Measurements from ENCODE around the gene AKAP12. TPM values are rescaled to one million over a fixed set of nuclear protein-coding genes. Genes with fewer than 3 reads are reported as not detected.

Gene AKAP12
- total RNA-seq, 2 experiments from 2014 or later: 1.8 to 2.3 TPM

DNA sequence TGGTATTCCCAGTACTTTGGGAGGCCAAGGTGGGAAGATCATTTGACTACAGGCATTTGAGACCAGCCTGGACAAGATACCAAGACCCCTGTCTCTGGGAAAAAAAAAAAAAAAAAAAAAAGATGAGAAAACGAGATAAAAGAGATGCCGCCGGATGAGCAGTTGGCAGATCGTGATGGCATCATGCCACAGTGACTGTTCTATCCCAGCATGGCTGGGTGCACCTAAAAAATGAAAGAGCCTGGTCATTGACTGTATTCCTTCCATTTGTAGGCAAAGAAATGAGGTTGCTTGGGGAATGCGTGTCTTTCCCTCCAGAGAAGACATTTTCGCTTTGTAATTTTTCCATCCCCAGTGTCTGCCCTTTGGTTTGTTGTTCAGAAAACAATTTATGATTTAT is 12.9 kb downstream of the AKAP12 start:
- no peak overlapping the region for H3K4me3 Mint-ChIP-seq
- no peaks in the 10 kb centered on the region for H3K4me1 Mint-ChIP-seq
- no peaks in the 10 kb centered on the region for H3K9me3 Mint-ChIP-seq
- no peak overlapping the region for H3K27ac Mint-ChIP-seq
- no peaks in the 10 kb centered on the region for H3K36me3 Mint-ChIP-seq
- peaks cover 21% of the 10 kb centered on the region for H3K27me3 Mint-ChIP-seq
- DNase-seq: no peak

DNA sequence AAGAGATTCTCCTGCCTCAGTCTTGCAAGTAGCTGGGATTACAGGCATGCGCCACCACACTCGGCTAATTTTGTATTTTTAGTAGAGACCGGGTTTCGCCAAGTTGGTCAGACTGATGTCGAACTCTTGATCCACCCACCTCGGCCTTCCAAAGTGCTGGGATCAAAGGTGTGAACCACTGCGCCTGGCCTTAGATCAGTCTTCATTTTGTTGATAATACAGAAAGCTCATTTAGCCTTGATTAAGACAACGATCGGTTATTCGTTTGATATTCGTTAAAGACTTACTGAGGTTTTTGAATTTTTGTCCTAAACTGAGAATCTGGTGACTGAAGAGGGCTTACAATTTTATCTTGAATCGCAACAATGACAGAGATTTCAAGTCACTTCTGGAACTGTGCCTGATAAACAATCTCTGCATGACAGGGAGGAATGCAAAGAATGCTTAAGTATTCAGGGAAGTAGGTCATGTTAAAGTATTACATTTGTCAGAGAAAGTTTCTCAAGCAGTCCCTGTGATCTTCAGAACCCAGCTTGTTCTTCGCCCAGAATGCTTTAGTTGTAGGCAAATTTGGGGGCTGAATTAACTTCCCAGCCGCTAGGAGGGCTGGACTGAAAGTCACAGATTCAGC is 14.8 kb downstream of the AKAP12 start:
- Mint-ChIP-seq H3K4me3 (no peak overlapping the region), H3K9me3 (no peaks in the 10 kb centered on the region), H3K27ac (no peak overlapping the region), H3K36me3 (no peaks in the 10 kb centered on the region), H3K27me3 (peaks cover 16% of the 10 kb centered on the region), H3K4me1 (no peaks in the 10 kb centered on the region)
- DNase-seq: no peak

DNA sequence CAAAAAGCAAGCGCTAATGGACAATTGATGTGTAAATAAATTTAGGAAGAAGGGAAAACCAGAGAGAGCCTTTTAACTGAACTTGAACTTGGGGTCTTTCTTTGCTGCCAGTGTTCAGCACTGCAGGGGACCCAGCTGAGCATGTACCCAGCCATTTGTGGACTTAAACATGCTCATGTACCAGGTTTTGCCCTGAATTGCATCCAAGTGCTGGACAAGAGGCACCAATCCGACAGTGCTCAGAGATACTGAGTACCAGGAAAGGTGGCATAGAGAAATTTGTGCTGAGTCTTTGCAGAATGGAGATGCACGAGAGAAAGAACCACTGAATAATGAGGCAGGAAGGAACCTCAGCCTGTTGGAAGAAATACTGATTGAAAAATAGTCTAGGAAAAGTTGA is 16.0 kb downstream of the AKAP12 start:
- Mint-ChIP-seq H3K9me3 (no peaks in the 10 kb centered on the region), H3K4me1 (no peaks in the 10 kb centered on the region), H3K36me3 (no peaks in the 10 kb centered on the region), H3K4me3 (no peak overlapping the region), H3K27me3 (peaks cover 16% of the 10 kb centered on the region), H3K27ac (no peak overlapping the region)
- no peak for DNase-seq

DNA sequence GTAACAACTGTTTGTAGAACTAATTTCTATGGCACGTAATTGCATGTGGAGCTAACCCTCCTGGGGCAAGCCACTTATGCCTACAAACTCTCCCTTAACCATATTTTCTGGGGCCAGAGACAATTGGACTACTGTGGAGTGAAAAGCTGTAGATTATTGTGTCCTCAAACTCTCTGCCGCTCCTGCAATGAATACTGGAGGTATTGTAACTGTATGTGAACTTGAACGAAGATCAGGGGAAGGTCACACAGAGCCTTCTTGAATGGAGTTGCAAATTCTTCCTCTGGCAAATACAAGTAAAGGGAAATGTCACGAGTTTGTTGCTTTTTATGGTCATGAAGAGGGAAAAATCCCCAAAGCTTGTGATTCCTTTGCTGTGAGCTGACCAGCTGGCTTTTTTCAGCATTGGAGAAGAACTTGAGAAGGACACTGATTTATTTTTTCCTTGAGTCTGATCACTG is 18.2 kb downstream of the AKAP12 start:
- no peaks in the 10 kb centered on the region for H3K9me3 Mint-ChIP-seq
- no peak for DNase-seq
- no peaks in the 10 kb centered on the region for H3K4me1 Mint-ChIP-seq
- H3K4me3 Mint-ChIP-seq: no peak overlapping the region
- H3K27me3 Mint-ChIP-seq: peaks cover 11% of the 10 kb centered on the region
- no peaks in the 10 kb centered on the region for H3K36me3 Mint-ChIP-seq
- no peak overlapping the region for H3K27ac Mint-ChIP-seq

DNA sequence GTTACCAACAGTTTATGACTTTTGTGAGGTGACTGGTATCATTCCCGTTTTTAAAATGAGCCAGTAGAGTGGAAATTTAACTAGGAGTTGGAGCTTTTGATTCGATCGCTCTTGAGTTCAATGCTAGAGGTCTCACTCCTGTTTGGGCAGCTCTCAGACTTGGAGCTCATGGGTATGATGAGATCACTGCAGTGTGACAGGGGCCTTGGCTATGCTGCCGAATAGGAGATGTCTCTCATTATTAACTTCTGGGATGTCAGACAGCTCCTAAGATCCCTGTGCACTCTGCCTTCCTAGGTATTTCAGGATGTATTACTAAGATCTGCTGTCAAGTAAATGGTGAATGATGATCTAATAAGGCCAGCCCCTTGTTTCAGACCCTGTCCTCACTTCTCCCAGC is 20.4 kb downstream of the AKAP12 start:
- no peak overlapping the region for H3K4me3 Mint-ChIP-seq
- no peak for DNase-seq
- H3K9me3 Mint-ChIP-seq: no peaks in the 10 kb centered on the region
- no peaks in the 10 kb centered on the region for H3K4me1 Mint-ChIP-seq
- H3K36me3 Mint-ChIP-seq: no peaks in the 10 kb centered on the region
- peaks cover 4% of the 10 kb centered on the region for H3K27me3 Mint-ChIP-seq
- H3K27ac Mint-ChIP-seq: no peak overlapping the region

DNA sequence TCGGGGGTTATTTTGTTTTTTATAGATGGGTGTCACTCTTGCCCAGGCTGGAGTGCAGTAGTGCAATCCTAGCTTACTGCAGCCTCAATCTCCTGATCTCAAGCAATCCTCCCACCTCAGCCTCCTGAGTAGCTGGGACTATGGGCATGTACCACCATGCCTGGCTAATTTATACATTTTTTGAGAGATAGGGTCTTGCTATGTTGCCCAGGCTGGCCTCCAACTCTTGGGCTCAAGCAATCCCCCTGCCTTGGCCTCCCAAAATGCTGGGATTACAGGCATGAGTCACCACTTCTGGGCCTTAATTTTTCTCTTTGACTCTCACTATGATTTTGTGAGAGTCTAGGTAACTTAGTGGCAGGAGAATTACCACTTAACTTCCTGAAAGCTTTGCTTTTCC is 23.3 kb downstream of the AKAP12 start:
- H3K27me3 Mint-ChIP-seq: peaks cover 10% of the 10 kb centered on the region
- H3K36me3 Mint-ChIP-seq: no peaks in the 10 kb centered on the region
- H3K4me3 Mint-ChIP-seq: no peak overlapping the region
- no peak for DNase-seq
- H3K27ac Mint-ChIP-seq: no peak overlapping the region
- no peaks in the 10 kb centered on the region for H3K9me3 Mint-ChIP-seq
- H3K4me1 Mint-ChIP-seq: no peaks in the 10 kb centered on the region

DNA sequence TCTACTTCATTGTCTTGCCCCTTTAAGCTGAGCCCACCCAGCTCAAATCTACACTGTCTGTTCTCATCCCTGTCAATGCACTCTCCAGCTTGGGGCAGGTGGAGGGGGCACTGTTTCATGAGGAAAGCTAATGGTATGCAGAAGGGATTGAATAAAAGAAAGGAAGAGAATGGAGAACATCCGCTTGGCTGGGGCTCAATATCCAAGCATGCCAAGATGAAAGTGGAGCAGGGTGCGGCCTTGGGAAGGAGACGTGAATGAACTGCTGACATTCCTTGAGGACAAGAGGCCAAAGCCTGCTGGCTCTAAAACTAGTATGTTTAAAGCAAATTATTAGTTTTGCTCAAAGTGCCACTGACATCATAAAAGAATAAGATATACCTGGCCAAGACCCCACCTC is 24.2 kb downstream of the AKAP12 start:
- no peaks in the 10 kb centered on the region for H3K9me3 Mint-ChIP-seq
- DNase-seq: no peak
- no peak overlapping the region for H3K27ac Mint-ChIP-seq
- H3K4me1 Mint-ChIP-seq: no peaks in the 10 kb centered on the region
- no peaks in the 10 kb centered on the region for H3K36me3 Mint-ChIP-seq
- no peak overlapping the region for H3K4me3 Mint-ChIP-seq
- H3K27me3 Mint-ChIP-seq: peaks cover 10% of the 10 kb centered on the region

DNA sequence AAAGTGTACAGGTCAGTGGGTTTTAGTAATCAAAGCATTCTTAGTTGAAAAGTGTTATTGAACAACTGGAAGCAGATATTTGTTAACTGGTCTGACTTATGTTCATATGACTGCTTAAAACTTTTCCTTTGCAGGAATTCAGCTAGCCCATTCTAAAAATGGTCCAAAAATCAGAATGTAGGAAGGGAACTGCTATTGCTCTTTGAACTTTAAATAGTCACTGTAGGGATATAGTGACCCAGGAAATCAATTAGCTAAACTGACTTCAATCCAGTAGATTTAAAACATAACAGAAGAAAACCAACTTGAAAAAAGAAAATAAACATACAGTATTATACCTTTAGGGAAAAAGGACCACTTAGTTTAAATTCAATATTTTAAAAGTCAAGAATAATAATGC is 25.5 kb downstream of the AKAP12 start:
- H3K4me1 Mint-ChIP-seq: no peaks in the 10 kb centered on the region
- no peak for DNase-seq
- H3K9me3 Mint-ChIP-seq: no peaks in the 10 kb centered on the region
- H3K27me3 Mint-ChIP-seq: peaks cover 10% of the 10 kb centered on the region
- no peaks in the 10 kb centered on the region for H3K36me3 Mint-ChIP-seq
- H3K27ac Mint-ChIP-seq: no peak overlapping the region
- no peak overlapping the region for H3K4me3 Mint-ChIP-seq

DNA sequence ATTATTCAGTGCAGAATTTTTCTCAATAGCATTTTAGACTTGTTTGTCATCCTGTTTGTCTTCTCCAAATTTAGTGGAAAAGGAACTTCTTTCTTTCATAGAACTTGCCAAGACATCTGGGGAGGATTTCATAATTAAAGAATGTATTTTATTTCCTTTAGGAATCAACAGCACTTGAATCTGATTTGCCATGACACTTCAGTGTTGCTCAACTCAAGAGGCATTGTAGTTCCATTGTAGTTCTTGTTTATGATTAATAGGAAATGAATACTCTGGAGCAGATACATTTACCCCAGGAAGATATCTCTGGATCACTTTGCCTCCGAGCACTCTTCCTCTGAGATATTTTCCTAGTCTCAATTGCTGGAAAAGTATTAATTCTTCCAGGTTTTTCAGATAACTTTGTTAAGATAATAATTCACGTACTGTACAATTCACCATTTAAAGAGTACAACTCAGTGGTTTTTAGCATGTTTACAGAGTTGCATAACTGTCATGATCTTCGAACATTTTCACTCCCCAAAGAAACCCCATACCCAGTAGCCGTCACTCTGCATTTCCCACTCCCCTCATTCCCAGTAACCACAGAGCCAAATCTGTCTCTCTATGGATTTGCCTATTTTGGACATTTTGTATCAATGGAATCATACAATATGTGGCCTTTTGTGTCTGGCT is 29.7 kb downstream of the AKAP12 start:
- peaks cover 15% of the 10 kb centered on the region for H3K27me3 Mint-ChIP-seq
- no peak overlapping the region for H3K27ac Mint-ChIP-seq
- no peaks in the 10 kb centered on the region for H3K36me3 Mint-ChIP-seq
- H3K4me1 Mint-ChIP-seq: no peaks in the 10 kb centered on the region
- no peak for DNase-seq
- H3K4me3 Mint-ChIP-seq: no peak overlapping the region
- H3K9me3 Mint-ChIP-seq: no peaks in the 10 kb centered on the region

DNA sequence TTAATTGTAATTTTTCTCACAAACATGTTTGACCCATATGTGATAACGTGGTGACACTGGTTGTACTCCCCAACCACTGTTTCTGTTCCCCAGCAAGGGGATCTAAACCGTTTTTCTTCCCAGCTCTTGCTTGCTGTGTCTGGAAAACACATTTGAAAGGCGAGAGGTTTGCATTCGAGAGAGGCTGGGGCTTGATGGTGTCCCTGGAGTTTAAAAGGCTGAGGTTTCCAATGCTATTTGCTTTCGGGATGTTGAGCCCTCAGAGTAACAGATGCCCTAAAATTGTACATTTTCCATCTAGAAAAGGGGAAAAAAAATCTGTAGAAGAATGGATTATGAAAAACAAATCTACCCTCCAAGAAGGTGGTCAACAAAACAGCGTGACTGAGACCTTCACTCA is 35.4 kb downstream of the AKAP12 start:
- no peak overlapping the region for H3K27ac Mint-ChIP-seq
- H3K27me3 Mint-ChIP-seq: peaks cover 19% of the 10 kb centered on the region
- no peaks in the 10 kb centered on the region for H3K9me3 Mint-ChIP-seq
- no peaks in the 10 kb centered on the region for H3K36me3 Mint-ChIP-seq
- H3K4me1 Mint-ChIP-seq: no peaks in the 10 kb centered on the region
- no peak overlapping the region for H3K4me3 Mint-ChIP-seq
- DNase-seq: no peak

DNA sequence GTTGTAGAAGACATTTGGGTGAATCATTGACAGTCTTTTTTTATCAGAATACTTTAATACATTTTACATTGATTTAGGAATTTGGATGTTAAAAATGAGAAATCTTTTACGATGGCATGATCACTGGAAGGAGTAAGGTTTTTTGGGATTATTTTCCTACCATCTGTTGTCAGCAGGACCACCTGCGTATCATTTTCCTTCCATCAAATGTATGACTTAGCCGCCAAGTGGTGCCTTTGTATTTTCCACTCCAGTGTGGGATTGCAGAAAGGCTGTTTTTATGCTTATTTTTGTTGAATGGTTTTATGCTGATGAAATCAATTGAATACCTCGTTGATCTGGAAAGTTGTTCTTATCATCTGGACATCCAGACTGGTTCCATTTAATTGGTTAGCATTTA is 35.8 kb downstream of the AKAP12 start:
- Mint-ChIP-seq H3K27me3 (peaks cover 19% of the 10 kb centered on the region), H3K36me3 (no peaks in the 10 kb centered on the region), H3K9me3 (no peaks in the 10 kb centered on the region), H3K27ac (no peak overlapping the region), H3K4me1 (no peaks in the 10 kb centered on the region), H3K4me3 (no peak overlapping the region)
- DNase-seq: no peak

DNA sequence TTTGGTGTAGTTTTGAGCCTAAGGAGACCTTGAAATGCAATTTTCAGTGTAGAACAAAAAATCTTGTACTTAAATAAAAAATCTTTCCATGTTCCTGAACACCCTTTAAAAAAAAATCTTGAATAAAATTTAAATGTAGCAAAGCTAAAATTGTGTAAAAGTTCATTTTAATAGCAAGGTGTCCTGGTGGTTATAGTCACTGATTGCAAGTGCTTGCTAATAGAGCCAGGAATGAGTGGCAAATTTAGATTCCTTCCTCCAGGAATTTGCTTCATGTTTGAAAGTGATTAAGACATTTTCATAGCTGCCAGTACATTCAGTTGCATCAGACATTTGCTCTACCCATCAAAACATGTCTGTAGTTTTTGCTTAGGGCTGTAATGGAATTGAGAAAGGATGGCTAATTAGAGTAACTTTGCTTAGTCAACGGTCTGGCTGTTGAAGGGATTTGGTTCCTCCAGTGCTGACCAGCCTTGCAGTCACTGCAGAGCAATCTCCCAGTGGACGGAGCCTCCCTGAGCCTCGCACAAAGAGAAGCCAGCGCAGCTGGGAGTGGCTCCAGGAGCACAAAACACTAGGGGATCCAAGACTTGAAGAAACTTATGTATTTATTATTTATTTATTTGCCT is 36.5 kb downstream of the AKAP12 start:
- Mint-ChIP-seq H3K27ac (no peak overlapping the region), H3K27me3 (peaks cover 25% of the 10 kb centered on the region), H3K4me3 (no peak overlapping the region), H3K9me3 (no peaks in the 10 kb centered on the region), H3K36me3 (no peaks in the 10 kb centered on the region), H3K4me1 (no peaks in the 10 kb centered on the region)
- no peak for DNase-seq

DNA sequence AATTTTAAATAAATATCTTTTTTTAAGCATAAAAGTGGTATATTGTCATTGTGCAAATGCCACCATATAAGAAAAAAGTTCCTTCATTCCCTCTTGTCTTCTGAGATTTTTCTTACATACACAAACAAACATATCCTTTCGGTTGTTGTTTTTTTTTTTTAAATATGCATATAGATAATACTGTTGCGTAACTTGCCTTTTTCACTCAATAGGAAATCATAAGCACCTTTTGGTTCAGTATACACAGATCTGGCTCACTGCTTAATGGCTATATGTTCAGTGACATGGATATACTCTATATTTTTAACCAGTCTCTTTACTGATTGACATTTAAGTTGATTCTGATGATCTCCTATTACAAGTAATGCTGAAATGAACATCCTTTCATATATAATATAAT is 40.1 kb downstream of the AKAP12 start:
- Mint-ChIP-seq H3K36me3 (no peaks in the 10 kb centered on the region), H3K4me3 (no peak overlapping the region), H3K9me3 (no peaks in the 10 kb centered on the region), H3K27me3 (peaks cover 35% of the 10 kb centered on the region), H3K27ac (no peak overlapping the region), H3K4me1 (no peaks in the 10 kb centered on the region)
- no peak for DNase-seq

DNA sequence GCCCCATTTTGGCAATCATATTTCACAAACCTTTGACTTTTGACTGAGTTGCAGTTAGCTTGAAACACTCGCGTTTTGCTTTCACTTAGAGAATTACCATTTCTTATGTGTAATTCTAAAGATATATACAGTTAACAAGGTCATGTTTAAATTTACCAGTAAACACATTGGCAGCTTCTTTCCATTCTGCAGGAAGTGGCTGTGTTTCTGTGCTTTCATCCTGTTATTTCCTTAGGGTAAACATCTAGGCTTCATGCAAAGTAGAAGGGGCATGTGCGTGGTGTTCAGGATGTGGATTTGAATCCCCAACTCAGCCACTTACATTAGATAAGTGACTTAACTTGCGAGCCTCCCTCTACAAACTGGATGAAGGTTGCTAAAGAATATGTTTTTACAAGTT is 41.1 kb downstream of the AKAP12 start:
- Mint-ChIP-seq H3K4me3 (no peak overlapping the region), H3K36me3 (no peaks in the 10 kb centered on the region), H3K9me3 (no peaks in the 10 kb centered on the region), H3K27me3 (peaks cover 32% of the 10 kb centered on the region), H3K27ac (no peak overlapping the region), H3K4me1 (no peaks in the 10 kb centered on the region)
- DNase-seq: no peak

DNA sequence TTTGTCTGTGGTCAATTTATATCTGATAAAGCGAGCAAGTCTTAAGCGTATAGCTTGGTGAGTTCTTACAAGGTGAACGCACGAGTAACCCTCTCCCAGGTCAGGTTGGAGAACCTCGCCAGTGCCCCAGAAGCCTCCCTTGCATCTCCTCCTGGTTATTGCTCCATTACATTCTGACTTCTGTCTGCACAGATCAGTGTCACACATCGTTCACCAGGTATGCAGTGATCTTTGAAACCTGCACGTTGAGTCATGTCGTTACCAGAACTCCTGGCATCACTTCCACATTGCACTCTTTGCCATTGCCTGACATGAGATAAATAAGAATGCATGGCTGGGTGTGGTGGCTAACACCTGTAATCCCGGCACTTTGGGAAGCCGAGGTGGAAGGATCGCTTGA is 44.2 kb downstream of the AKAP12 start:
- H3K4me1 Mint-ChIP-seq: peaks cover 3% of the 10 kb centered on the region
- no peaks in the 10 kb centered on the region for H3K9me3 Mint-ChIP-seq
- no peaks in the 10 kb centered on the region for H3K36me3 Mint-ChIP-seq
- peaks cover 26% of the 10 kb centered on the region for H3K27me3 Mint-ChIP-seq
- no peak for DNase-seq
- no peak overlapping the region for H3K27ac Mint-ChIP-seq
- no peak overlapping the region for H3K4me3 Mint-ChIP-seq

DNA sequence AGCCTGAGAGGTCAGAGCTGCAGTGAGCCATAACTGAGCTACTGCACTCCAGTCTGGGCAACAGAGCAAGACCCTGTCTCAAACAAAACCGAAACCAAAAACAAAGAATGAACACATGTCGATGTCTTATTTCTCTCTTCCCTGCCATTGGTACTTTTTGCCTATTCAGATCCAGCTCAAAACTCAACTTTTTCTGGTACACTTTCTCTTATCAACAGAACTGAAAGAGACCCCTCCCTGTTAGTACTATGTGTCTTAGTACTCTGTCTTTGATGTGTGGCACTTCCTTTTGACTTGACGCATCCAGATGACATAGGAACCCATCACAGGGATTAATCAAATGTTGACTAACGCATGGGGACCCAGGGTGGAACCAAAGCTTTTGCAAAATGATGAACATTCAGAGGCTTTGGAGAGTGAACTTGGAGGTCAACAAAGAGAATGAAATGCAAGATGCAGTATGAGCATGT is 44.8 kb downstream of the AKAP12 start:
- peaks cover 26% of the 10 kb centered on the region for H3K27me3 Mint-ChIP-seq
- H3K9me3 Mint-ChIP-seq: no peaks in the 10 kb centered on the region
- DNase-seq: no peak
- H3K36me3 Mint-ChIP-seq: no peaks in the 10 kb centered on the region
- no peak overlapping the region for H3K27ac Mint-ChIP-seq
- H3K4me3 Mint-ChIP-seq: no peak overlapping the region
- peaks cover 9% of the 10 kb centered on the region for H3K4me1 Mint-ChIP-seq
